HG03159 (cell line): ENCODE results near the gene NMU.
A peak's percentile ranks its signal among the peaks of the same experiment; 100 is the strongest.
"Not testable (repeated sequence)": the region's sequence is repeated elsewhere in the genome, so short reads cannot be mapped to it uniquely, and the experiment has no call there.

Experiments
- ATAC-seq: cut with Tn5 transposase; IDR thresholded peaks from one replicate; pipeline ENCODE4 v1.9.1; 2021; ENCODE audit warnings: mild to moderate bottlenecking, moderate library complexity; ENCODE audit not compliant: unreplicated experiment

NMU gene

GRCh38 chr4:55568905-55569504 is 67.1 kb downstream of the NMU start:
- peak; percentile 66 for ATAC-seq

GRCh38 chr4:55561889-55562288 is 74.2 kb downstream of the NMU start:
- ATAC-seq = peak; percentile 100

- no peak for ATAC-seq
Observed at GRCh38 chr4:55560096-55560495, 76.0 kb downstream of the NMU start.

GRCh38 chr4:55554453-55555030 is 81.6 kb downstream of the NMU start:
- ATAC-seq = no peak

- ATAC-seq = no peak
Observed at GRCh38 chr4:55553441-55554201, 82.5 kb downstream of the NMU start.

- ATAC-seq = not testable (repeated sequence)
Observed at GRCh38 chr4:55551964-55552363, 84.1 kb downstream of the NMU start.

GRCh38 chr4:55549888-55550287 is 86.2 kb downstream of the NMU start:
- no peak for ATAC-seq

GRCh38 chr4:55547918-55548317 is 88.2 kb downstream of the NMU start:
- ATAC-seq = no peak

GRCh38 chr4:55547466-55547770 is 88.7 kb downstream of the NMU start:
- no peak for ATAC-seq

GRCh38 chr4:55546756-55547465 is 89.2 kb downstream of the NMU start, which contains the start of gene CLOCK:
Gene CLOCK, minus strand, starts transcription at chr4:55546909. Its CDS starts 64,124 bp downstream, at chr4:55482785.
- peak; percentile 70 for ATAC-seq

- ATAC-seq = peak; percentile 40
Observed at GRCh38 chr4:55546506-55546755, 89.7 kb downstream of the NMU start.

- peak; percentile 46 for ATAC-seq
Observed at GRCh38 chr4:55545641-55546505, 90.2 kb downstream of the NMU start.
